Measurements from ENCODE around the gene DUSP15.

- no peak for TF ChIP-seq POLR2A (IDR thresholded peaks at IDR 0.05; ENCODE audit: low read length)
- TF ChIP-seq GATA1 (IDR thresholded peaks at IDR 0.05; ENCODE audit: low read depth, low read length) = no peak
Measured at GRCh38 chr20:31864521-31865400, 5.6 kb downstream of the DUSP15 start.

All from erythroblast (primary cell).